Smooth muscle cell of trachea (primary cell): ENCODE results near the gene OR4S1. TPM values are rescaled to one million over a fixed set of nuclear protein-coding genes. Genes with fewer than 3 reads are reported as not detected.

Experiments
- total RNA-seq: library from RNA; depleted of rRNA; stranded (reverse); fragments of >200 nt; gene quantifications from 2 replicates; pipeline ENCODE4 v1.2.1, GENCODE V29; 2014

The OR4S1 gene, protein sequence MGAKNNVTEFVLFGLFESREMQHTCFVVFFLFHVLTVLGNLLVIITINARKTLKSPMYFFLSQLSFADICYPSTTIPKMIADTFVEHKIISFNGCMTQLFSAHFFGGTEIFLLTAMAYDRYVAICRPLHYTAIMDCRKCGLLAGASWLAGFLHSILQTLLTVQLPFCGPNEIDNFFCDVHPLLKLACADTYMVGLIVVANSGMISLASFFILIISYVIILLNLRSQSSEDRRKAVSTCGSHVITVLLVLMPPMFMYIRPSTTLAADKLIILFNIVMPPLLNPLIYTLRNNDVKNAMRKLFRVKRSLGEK
- not detected in 2 replicates for total RNA-seq

DNA sequence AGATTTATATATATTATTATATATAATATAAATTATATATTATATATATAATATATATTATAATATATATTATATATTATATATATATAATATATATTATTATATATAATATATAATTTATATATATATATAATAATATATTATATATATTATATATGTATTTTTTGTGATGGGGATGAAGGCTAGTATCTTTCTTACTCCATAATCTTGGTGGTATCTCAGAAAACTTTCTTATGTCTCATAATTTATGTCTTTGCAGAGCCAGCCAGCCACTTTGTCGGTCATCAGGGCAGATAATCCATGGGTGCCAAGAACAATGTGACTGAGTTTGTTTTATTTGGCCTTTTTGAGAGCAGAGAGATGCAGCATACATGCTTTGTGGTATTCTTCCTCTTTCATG is at the start of gene OR4S1:
Gene OR4S1 (plus strand): TSS at position 301 of the 400 bp plus-strand sequence. CDS start 0 bp downstream, at position 301.

DNA sequence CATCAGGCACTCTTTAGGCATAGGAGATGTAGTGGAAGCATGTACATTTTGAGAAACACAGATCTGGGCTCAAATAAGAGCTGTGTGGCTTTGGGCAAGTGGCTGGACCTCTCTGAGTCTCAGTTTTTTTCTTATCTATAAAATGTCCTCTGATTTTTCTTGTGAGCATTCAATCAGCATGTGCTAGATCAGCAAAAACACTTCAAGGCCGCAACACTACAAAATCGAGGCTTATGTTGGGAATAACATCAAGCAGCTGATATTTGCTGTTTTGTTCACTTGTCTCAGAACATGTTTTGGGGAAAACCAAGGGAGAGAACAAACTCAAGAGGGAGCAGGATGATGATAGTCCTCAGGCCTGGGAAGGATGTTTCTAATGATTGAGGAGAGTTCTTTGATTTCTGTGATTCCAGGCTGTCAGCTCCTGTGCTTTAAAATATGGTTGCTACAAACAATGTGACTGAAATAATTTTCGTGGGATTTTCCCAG is 42.6 kb upstream of the OR4S1 start, which contains the start of gene OR4X1:
Gene OR4X1 (plus strand): TSS at position 439 of the 489 bp plus-strand sequence. CDS start 0 bp downstream, at position 439.

DNA sequence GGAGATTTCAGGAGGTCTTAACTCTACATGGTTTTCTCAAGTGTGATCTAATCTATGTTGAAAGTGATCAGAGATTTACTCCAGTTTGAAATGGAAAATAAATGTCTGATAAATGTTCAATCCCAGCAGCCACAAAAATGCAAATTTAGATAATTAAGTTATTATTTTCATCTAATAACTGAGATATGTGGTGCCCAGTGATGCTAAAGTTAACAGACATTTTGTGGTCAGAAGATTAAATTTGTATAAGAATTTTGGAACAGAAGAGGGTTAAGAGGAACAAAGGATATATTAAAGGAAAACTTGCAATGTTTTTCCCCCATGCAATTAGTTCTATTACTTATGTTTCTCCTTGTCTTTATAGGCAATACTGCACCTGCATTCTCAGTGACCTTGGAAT is 18.6 kb downstream of the OR4S1 start, which contains the start of gene OR4C3:
Gene OR4C3 (plus strand): TSS at position 301 of the 400 bp plus-strand sequence. CDS start 102 bp downstream, outside the sequence.

Other genes with a start within 250 kb of the OR4S1 start
- not detected in 2 replicates for gene OR4B1, start 89.4 kb upstream of the OR4S1 start, total RNA-seq
- gene OR4X2, start 61.1 kb upstream of the OR4S1 start, total RNA-seq = not detected in 2 replicates
- gene OR4X1, start 42.4 kb upstream of the OR4S1 start, total RNA-seq = not detected in 2 replicates
- not detected in 2 replicates for gene OR4C3, start 18.7 kb downstream of the OR4S1 start, total RNA-seq
- not detected in 2 replicates for gene OR4C5, start 60.2 kb downstream of the OR4S1 start, total RNA-seq
- not detected in 2 replicates for gene OR4A47, start 182.6 kb downstream of the OR4S1 start, total RNA-seq